HL-60 (cell line): Measurements from ENCODE around the gene GPR157.
A peak's percentile ranks its signal among the peaks of the same experiment; 100 is the strongest.

Source experiments
- DNase-seq, 2 experiments: peaks; one replicate each; pipeline ENCODE4 v3.0.0-alpha.2; 2010 to 2020; ENCODE audit warnings: low read depth in 1 of 2, low spot score in 1 of 2
- H3K27ac ChIP-seq: fragments of 250-450 bp; sonication (Bioruptor Pico); replicated peaks from 2 replicates; pipeline ENCODE4 v1.5.1; 2020; ENCODE audit warnings: mild to moderate bottlenecking, moderate library complexity
- H3K27me3 ChIP-seq: fragments of 250-450 bp; sonication (Bioruptor Pico); 2 replicates; pipeline ENCODE4 v1.5.1; 2021; ENCODE audit warnings: mild to moderate bottlenecking, moderate library complexity; ENCODE audit not compliant: insufficient read depth, poor library complexity, severe bottlenecking
- H3K4me3 ChIP-seq: replicated peaks from 2 replicates; pipeline ENCODE4 v1.5.1; 2011; ENCODE audit warnings: mild to moderate bottlenecking, control low read depth, low read length; ENCODE audit not compliant: insufficient read depth
- CTCF ChIP-seq: IDR thresholded peaks from one replicate; pipeline ENCODE4 v1.5.1; 2011; ENCODE audit warnings: low read length, control low read depth, inconsistent platforms; ENCODE audit not compliant: insufficient read depth
- GABPA ChIP-seq: IDR thresholded peaks from 2 replicates; pipeline ENCODE4 v1.6.1; 2012; ENCODE audit warnings: low read depth
- POLR2AphosphoS5 ChIP-seq: IDR thresholded peaks from 2 replicates; pipeline ENCODE4 v1.6.1; 2012; ENCODE audit warnings: low read depth
- REST ChIP-seq: IDR thresholded peaks from 2 replicates; pipeline ENCODE4 v1.6.1; 2012; ENCODE audit warnings: low read depth; ENCODE audit not compliant: insufficient replicate concordance
- SPI1 ChIP-seq: IDR thresholded peaks from 2 replicates; pipeline ENCODE4 v1.6.1; 2012; ENCODE audit warnings: low read depth, mild to moderate bottlenecking, borderline replicate concordance

GPR157 gene

GRCh38 chr1:9121496-9122409 lies 7.1 kb downstream of the GPR157 start:
- TF ChIP-seq REST: no peak
- no peak for TF ChIP-seq SPI1
- TF ChIP-seq POLR2AphosphoS5: no peak
- no peak for TF ChIP-seq CTCF
- TF ChIP-seq GABPA: no peak
- Histone ChIP-seq H3K27me3 (no peaks in the 10 kb centered on the region), H3K4me3 (no peak overlapping the region), H3K27ac (no peak overlapping the region)
- DNase-seq: no peak

GRCh38 chr1:9120312-9120958 lies 8.5 kb downstream of the GPR157 start:
- TF ChIP-seq POLR2AphosphoS5: no peak
- no peak for TF ChIP-seq CTCF
- TF ChIP-seq SPI1: no peak
- no peak for TF ChIP-seq REST
- no peak overlapping the region for H3K27ac ChIP-seq

GRCh38 chr1:9119745-9120144 lies 9.2 kb downstream of the GPR157 start:
- peak; percentile 54; the same call in 1 of the 2 replicates for TF ChIP-seq SPI1
- no peak for TF ChIP-seq REST

More at GRCh38 chr1:9120312-9120958, 8.5 kb downstream of the GPR157 start:
- Histone ChIP-seq H3K27me3 (no peaks in the 10 kb centered on the region), H3K4me3 (no peak overlapping the region)
- peak in 1 of 2 experiments; percentile 39 for DNase-seq

More at GRCh38 chr1:9119745-9120144, 9.2 kb downstream of the GPR157 start:
- Histone ChIP-seq H3K27ac (no peak overlapping the region), H3K4me3 (no peak overlapping the region), H3K27me3 (no peaks in the 10 kb centered on the region)
- DNase-seq: no peak
